GM21529 (cell line): Measurements from ENCODE around the gene SLC50A1.
"Not testable (repeated sequence)": the region's sequence is repeated elsewhere in the genome, so short reads cannot be mapped to it uniquely, and the experiment has no call there.

ENCODE experiments used
- ATAC-seq: cut with Tn5 transposase; IDR thresholded peaks from one replicate; pipeline ENCODE4 v1.9.1; 2021; ENCODE audit not compliant: unreplicated experiment

The SLC50A1 gene

DNA sequence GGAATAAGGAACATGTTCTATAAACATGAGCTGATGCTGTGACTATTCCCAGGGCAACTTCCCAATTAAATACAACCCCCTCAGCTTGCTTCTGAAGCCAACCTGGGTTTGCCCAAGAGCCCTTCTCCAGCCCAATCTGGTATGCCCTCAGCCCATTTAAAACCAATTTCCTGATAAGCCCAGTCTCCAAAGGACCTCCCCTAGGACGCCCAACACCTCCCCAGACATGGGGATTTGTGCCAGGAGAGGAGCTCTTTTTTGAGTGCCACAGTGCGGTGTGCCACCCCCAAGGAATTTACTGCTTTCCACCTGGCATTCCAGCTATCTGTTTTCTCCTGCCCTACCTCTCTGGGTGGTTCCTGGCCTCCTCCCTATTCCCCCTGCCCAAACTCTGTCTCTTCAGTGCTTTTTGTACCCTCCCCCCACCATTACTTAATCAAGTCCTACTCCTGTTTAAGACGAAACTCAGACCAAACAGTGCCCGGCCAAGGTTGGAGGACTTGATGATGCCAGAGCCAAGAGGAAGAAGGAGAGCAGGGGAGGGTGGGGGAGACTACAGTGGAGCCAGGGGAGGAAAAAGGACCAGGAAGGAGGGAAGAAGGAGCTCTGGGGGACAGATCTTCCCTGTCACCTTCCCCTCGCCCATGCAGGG lies 19.4 kb upstream of the SLC50A1 start:
- ATAC-seq, result no peak

DNA sequence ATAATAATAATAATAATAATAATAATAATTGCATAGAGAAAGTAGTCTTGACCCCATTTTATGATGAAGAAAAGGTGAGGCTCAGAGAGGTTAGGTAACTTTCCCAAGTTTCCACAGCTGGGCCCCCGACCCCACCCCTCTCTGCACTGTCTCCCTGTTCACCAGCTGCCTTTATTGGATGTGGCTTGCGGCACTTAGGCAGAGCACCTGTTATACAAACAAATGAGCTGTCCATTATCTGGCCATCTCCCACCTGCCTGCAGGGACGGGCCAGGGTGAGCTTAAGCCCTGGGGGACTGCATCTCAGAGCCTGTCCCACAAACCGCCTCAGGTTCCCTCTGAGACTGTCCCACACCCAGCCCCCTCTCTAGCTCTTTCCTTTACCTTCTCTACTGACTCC lies 18.0 kb upstream of the SLC50A1 start:
- no peak for ATAC-seq

DNA sequence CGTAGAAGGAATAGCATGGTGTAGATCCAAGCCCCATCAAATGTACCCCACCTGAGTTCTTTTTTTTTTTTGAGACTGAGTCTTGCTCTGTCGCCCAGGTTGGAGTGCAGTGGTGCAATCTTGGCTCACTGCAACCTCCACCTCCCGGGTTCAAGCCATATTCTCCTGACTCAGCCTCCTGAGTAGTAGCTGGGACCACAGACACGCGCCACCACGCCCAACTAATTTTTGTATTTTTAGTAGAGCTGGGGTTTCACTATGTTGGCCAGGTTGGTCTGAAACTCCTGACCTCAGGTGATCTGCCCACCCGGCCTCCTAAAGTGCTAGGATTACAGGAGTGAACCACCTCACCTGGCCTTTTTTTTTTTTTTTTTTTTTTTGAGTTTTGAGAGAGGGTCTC lies 17.6 kb upstream of the SLC50A1 start:
- not testable (repeated sequence) for ATAC-seq

DNA sequence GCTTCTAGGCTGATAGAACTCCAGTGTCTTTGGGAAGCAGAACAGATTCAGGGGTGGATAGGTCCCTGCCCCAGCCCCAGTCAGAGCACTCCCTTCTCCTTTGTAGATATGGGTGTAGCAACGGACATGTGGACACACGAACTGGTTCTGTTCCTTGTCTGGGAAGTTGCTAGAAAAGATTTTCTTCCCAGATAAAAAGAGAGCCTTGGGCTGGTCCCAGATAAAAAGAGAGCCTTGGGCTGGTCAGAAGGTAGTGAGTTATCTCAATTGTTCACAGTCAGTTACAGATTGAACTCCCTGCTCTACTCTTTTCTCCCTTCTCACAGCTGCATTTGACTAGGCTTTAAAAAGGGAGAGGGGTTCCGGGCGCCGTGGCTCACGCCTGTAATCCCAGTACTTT lies 15.4 kb upstream of the SLC50A1 start:
- ATAC-seq, result no peak

DNA sequence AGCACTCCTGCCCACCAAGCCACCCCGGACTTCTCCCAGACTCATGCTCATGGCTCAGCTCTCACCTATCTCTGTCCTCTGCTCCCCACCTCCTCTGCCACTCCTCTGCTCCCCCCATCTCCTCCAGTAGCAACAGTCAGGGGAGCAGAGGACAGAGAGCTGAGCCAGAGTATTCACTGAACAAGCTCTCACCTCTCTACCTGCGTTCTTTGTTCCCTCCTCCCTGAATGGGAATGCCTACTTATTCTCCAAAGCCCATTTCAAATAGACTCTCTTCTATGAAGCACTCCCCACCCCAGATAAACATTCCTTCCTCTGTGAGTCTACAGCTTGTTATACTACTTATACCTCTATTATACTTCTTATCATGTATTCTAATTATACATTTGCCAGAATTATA lies 14.4 kb upstream of the SLC50A1 start:
- ATAC-seq, result no peak

DNA sequence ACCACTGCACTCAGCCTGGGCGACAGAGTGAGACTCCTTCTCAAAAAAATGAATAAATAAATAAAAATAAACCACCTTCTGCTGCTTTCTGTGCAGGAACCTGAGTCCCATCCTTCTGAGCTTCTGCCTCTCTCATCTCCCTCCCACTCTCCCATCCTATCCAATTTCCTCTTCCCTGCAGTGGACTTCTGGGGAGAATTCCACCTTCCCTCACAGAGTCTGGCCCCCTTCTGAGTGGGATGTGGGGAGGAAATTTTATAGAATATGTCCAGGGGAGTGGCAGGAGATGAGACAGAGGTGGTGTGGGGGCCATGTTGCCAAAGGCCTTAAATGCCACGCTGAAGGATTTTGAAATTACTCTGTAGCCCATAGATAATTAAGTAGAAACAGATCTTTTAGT lies 13.3 kb upstream of the SLC50A1 start:
- no peak for ATAC-seq

DNA sequence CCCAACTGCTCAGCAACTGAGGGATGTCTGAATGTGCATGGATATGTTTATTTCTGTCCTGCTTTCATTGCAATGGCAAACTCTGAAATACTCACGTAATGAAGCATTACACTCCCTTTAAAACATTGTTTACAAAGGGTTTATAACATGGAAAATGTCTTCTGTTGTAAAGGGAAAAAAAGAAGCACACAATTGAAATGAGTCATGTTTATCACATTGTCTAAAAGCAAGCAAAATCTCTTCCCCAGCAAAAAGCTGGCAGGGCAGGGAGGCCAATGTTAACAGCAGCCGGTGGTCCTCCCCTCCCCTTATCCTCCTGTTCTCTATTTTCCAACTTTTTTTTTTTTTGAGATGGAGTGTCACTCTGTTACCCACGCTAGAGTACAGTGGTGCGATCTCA lies 11.9 kb upstream of the SLC50A1 start:
- no peak for ATAC-seq

DNA sequence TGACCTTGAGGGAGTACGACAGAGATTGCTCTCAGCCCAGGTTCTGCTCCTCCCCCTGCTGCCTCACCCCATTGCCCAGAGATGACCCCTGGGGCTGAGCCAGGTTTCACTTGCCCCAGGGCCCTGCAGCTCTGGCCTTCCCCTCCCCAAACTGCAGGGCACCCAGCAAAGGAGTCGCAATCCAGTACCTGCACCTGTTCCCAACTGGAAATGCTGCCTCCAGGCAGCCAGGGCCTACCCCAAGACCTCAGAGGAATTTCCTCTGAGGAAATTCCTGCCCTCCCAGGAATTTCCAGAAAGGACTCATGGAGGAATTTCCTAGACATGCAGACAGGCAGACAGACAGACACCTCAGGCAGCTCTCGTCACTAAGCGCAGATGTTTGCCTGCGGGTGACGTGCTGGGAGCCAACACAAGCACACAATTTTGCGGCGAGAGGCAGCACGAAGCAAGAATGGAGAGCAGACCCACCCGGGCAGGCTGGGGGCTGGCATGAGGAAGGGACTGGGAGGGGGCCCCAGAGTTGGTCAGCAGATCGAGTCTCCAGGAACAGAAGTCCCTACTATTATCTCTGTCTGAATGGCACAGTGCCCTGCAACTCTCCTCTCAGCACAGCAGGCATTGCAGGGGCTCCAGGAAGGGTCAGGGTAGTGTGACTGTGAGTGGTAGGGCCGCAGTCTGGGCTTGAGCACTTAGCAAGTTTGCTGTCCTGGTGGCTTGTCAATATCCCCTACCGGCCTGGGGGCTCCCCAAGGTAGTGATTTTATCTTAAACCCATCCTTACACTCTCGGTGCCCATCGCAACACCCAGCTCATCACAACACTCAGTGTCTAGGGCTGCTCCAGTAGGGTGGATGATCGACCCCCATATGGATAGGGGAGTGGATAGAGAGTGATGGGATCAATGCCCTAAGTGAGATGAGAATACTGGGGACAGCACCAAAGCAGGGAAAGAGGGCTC lies 10.9 kb upstream of the SLC50A1 start:
- ATAC-seq, result no peak

DNA sequence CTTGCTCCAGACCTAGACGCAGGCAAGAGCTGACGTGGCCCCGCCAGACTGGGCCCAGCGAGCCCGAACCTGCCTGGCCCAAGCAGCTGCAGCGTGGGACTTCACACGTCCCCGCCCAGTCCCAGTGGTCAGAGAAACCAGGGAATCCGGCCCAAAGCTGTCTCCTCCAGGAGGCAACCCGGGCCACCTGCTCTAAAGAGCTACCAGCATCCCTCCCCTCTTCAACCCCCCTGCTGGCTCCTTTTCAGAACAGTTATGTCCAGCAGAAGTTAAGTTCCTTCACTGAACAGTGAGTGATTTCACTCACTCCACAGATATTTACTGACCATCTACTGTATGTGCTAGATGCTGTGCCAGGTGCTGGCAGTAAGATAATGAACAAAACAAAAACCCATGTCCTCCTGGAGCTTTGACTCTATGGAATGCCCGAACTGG lies 10.1 kb upstream of the SLC50A1 start:
- no peak for ATAC-seq

DNA sequence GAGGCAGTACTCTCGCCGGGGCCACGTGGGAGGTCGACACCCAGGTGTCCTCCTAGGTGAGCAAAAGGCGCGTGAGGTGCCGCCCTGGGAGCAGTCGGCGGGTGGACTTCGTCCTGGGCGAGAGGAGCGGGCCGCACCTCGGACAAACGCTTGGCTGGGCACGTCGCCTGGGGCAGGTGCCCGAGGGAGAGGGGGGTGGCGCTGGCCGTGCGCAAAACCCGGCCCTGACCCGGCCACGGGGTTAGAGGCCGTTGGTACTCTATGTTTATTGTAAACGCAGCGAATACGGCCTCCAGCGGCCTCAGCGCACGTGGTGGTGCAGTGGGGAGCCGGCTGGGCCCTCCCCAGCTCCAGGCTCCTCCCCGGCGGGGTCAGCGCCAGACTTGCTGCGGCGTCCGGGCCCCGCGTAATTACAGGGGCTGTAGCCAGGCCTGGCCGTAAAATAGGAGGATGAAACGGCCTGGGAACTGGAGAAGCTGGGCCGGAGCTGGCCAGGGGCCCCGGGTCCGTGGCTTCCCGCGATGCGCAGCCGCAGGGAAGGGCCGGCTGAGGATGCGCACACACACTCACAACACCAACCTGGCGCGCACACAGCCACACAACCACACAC lies 9.6 kb upstream of the SLC50A1 start:
- ATAC-seq, result no peak

DNA sequence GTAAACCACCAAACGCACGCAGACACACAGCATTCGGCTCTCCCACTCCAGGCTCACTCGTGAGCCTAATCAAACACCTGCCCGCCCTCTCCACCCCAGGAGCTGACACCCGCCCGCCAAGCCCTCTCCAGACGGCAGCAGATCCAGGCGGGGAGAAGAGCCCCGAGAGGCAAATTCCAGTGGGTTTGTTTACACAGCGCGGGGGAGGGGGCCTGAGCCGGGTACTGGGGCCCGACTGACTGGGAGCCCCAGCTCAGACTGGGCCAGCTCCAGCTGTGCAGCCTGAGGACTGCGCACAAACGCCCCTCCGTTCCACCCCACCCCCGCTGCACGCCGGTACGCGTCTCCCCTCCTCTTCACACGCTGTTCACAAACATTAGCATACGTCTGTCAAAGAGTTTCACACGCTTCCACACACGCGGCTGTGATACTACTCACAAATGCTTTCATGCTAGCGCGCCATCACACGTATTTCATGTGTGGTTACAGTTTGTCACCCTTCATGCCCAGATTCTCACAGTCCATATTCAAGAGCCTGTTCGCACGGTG lies 9.0 kb upstream of the SLC50A1 start:
- ATAC-seq, result no peak

DNA sequence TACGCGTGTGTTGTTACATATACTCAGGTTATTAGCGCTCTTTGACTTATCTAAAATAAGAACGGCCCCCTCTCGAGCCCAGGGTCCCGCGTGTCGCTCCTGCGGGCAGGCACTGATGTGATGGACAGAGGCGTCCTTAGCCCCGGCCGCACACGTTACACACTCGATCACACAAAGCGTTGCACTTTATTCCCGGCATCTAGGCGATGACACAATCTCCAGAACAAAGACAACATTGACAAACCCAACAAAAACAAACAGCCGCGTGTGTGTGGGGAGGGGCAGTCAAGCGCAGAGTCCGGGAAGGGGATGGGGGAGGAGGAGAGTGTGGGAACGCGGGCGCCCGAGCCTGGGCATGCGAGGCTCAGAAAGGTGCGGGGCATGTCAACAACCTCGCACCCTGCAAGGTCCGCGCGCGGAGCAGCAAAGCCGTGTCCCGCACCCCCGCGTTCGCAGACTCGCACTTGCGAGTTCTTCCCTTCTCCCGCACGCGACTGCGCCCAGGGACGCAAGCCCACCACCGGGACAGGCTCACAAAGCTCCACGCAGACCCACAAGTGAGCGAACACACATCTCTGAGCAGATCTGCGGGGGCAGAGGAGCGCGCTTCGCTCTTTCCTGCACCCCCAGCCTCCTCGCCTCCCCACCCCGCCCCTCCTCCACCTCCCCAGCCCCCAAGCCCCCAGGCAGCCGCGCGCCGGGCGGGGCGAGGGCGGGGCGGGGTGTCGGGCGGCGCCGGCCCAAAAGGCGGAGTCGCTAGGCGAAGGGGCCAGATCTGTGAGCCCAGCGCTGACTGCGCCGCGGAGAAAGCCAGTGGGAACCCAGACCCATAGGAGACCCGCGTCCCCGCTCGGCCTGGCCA lies 8.3 kb upstream of the SLC50A1 start, which contains the start of gene EFNA1:
EFNA1 (plus strand) TSS at position 772 of the 862 bp plus-strand sequence. CDS start 102 bp downstream, outside the sequence.
- no peak for ATAC-seq

DNA sequence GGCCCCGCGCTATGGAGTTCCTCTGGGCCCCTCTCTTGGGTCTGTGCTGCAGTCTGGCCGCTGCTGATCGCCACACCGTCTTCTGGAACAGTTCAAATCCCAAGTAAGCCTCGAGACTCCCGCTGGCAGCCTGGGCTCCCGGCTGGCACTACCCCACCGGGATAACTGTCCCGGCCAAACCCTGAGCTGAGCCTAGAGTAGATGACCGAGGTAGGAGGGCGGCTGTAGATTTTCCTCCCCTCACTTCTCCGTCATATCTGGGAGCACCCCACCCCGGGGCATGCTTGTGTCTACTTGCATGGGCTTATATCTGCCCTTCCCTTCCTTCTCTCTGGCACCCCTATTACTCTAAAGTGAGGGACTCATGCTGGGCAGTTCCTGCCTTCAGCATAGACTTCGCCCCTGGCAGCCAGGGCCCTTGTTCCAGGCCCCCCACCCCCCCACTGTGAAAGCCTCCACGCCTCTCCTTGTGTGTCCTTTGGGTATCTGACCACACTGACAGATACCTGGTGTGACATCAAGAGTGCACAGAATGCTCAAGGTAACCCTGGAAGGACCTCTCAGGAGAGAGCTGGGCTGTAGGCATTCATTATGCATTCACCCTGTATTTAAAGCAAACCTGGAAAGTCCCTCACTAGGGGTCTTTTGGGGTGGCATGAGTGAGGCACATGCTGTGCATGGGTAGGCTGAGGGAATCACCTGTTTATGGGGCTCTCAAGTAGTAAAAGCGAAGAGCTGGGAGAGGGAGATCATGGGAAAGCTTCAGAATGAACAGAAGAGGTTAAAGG lies 7.5 kb upstream of the SLC50A1 start:
- ATAC-seq, result no peak

DNA sequence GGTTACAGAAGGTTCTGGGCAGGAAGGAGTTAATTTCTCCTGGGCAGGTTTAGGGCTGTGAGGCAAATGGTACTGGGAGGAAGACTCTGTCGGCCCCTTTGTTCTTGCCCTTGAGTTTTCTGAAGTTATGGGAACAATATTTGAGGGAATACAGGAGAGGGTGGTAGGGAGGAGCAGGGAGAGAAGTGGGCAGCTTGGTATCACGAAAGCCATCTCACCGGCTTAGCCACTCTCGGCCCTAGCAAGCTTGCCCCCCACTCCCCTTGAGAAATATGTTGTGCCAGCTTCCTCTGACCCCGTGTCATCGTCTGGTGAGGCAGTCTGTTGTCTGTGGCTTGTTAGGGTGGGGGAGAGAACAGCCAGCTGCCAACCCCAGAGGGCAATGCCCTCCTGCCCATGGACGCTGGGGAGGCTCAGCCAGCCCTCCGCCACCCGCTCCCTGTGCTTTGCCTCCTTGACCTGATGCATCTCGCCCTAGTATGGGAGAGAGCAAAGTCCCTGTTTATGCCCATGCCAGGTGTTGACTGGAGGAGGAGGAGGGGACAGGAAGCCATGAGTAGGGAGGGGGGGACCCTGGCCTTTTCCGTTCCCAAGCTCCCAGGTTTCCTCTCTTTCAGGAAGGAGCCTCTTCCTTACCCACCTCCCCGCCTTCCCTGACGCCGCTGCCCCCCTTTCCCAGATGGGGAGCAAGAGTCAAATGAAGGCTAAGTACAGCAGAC lies 6.7 kb upstream of the SLC50A1 start:
- ATAC-seq, result no peak

DNA sequence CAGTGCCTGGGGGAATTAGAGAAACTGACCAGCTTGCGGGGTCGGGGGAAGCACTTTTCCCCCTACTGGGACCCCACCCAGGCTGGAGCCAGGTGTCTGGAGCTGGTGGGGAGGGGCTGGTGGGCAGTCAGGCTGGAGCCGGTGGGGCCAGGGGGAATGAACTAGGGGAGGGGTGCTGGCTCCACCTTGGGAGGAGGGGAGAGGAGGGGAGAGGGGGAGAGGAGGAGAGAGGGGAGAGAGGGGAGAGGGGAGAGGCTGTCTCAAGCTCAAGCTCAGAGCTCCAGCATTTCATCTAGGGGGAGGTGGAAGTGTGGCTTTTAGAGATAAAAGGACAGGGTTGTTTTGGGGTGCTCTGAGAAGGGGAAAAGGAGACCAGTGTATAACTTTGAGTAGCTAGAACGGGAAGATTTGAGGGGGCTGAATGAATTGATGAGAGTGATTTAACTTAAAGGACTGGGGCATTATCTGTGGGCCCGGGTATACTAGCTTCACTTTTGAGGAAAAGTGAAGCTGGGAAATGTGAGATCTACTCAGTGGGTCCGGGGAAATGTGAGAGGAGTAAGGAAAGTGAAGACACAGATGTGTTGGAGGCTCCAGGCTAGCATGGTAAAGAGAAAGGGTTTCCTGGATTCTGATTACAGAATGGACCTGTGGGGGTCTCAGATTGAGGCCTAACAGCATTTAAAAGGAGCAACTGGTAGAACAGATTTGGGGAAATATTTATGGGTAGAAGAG lies 5.2 kb upstream of the SLC50A1 start:
- ATAC-seq, result no peak

DNA sequence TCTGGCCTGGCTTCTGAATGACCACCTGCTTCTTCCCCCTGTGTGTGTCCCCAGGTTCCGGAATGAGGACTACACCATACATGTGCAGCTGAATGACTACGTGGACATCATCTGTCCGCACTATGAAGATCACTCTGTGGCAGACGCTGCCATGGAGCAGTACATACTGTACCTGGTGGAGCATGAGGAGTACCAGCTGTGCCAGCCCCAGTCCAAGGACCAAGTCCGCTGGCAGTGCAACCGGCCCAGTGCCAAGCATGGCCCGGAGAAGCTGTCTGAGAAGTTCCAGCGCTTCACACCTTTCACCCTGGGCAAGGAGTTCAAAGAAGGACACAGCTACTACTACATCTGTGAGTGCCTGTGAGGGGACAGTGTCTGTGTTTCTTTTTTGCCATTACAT lies 4.4 kb upstream of the SLC50A1 start:
- ATAC-seq, result no peak

DNA sequence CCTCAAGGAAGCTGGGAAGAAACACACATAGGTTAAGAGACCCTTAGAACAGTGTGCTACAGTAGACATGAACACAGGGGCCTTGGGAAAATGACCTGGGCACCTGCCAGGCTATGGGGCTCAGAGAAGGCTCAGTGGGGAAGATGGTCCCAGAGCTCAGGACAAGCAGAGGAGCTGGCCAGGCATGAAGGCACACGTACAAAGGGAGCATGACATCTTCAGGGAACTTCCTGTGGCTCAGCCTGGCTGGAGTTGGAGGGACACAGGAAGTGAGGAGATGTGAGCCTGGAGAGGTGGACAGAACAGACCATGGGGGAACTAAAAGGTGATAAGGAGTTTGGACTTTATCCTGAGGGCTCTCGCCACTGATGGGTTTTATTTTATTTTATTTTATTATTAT lies 3.8 kb upstream of the SLC50A1 start:
- ATAC-seq, result no peak

DNA sequence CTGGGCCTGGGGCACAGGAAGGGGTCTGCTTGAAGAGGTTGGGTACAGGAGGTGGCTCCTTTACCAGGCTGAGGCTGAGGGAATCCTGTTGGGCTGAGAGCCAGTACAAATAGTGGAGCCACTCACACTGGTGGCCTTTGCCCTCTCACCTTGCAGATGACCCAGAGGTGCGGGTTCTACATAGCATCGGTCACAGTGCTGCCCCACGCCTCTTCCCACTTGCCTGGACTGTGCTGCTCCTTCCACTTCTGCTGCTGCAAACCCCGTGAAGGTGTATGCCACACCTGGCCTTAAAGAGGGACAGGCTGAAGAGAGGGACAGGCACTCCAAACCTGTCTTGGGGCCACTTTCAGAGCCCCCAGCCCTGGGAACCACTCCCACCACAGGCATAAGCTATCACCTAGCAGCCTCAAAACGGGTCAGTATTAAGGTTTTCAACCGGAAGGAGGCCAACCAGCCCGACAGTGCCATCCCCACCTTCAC lies 1.8 kb upstream of the SLC50A1 start:
- no peak for ATAC-seq
